HepG2 (cell line): Measurements from ENCODE around the gene MT1A. TPM values are rescaled to one million over a fixed set of nuclear protein-coding genes. Genes with fewer than 3 reads are reported as not detected.

Source experiments
- ATF2 ChIP-seq: sonication (generic); formaldehyde crosslinking; IDR thresholded peaks from 2 replicates; pipeline ENCODE4 v1.4.0; 2020; ENCODE audit warnings: missing genetic modification reagents
- GTF3A ChIP-seq: sonication (generic); formaldehyde crosslinking; conservative IDR thresholded peaks from 2 replicates; pipeline ENCODE4 v1.4.0; 2020; ENCODE audit warnings: mild to moderate bottlenecking, missing genetic modification reagents
- KDM5B ChIP-seq: sonication (generic); formaldehyde crosslinking; IDR thresholded peaks from 2 replicates; pipeline ENCODE4 v1.4.0; 2020; ENCODE audit warnings: missing genetic modification reagents, mild to moderate bottlenecking, borderline replicate concordance
- MXD1 ChIP-seq: sonication (generic); formaldehyde crosslinking; IDR thresholded peaks from 2 replicates; pipeline ENCODE4 v1.4.0; 2020; ENCODE audit warnings: mild to moderate bottlenecking, missing genetic modification reagents
- NFATC3 ChIP-seq: sonication (generic); formaldehyde crosslinking; IDR thresholded peaks from 2 replicates; pipeline ENCODE4 v1.5.1; 2020; ENCODE audit warnings: mild to moderate bottlenecking, missing genetic modification reagents
- NFIC ChIP-seq: IDR thresholded peaks from 2 replicates; pipeline ENCODE4 v1.6.1; 2012; ENCODE audit warnings: mild to moderate bottlenecking, low read length, inconsistent platforms
- PATZ1 ChIP-seq: sonication (generic); formaldehyde crosslinking; IDR thresholded peaks from 2 replicates; pipeline ENCODE4 v1.4.0; 2020; ENCODE audit warnings: missing genetic modification reagents
- PITX1 ChIP-seq: sonication (generic); formaldehyde crosslinking; IDR thresholded peaks from 2 replicates; pipeline ENCODE4 v1.5.1; 2020; ENCODE audit warnings: mild to moderate bottlenecking, missing genetic modification reagents
- RARA ChIP-seq: IDR thresholded peaks from 2 replicates; pipeline ENCODE4 v1.6.1; 2016; ENCODE audit warnings: missing genetic modification reagents, missing compliant biosample characterization
- SMAD1 ChIP-seq: sonication (generic); formaldehyde crosslinking; IDR thresholded peaks from 2 replicates; pipeline ENCODE4 v1.4.0; 2020; ENCODE audit warnings: missing genetic modification reagents, low read depth, mild to moderate bottlenecking, borderline replicate concordance
- ZBTB21 ChIP-seq: sonication (generic); formaldehyde crosslinking; IDR thresholded peaks from 2 replicates; pipeline ENCODE4 v1.4.0; 2020; ENCODE audit warnings: missing genetic modification reagents
- ZFP62 ChIP-seq: sonication (generic); formaldehyde crosslinking; IDR thresholded peaks from 2 replicates; pipeline ENCODE4 v1.4.0; 2020; ENCODE audit warnings: missing genetic modification reagents
- ZFP91 ChIP-seq: sonication (generic); formaldehyde crosslinking; IDR thresholded peaks from 2 replicates; pipeline ENCODE4 v1.9.0; 2022; ENCODE audit warnings: missing genetic modification reagents, mild to moderate bottlenecking, borderline replicate concordance
- ZNF17 ChIP-seq: sonication (generic); formaldehyde crosslinking; IDR thresholded peaks from 2 replicates; pipeline ENCODE4 v1.5.0; 2020; ENCODE audit warnings: mild to moderate bottlenecking, missing genetic modification reagents
- ZNF224 ChIP-seq: sonication (generic); formaldehyde crosslinking; IDR thresholded peaks from 2 replicates; pipeline ENCODE4 v1.5.0; 2020; ENCODE audit warnings: mild to moderate bottlenecking, missing genetic modification reagents
- ZNF225 ChIP-seq: sonication (generic); formaldehyde crosslinking; IDR thresholded peaks from 2 replicates; pipeline ENCODE4 v1.4.0; 2020; ENCODE audit warnings: mild to moderate bottlenecking, missing genetic modification reagents
- ZNF564 ChIP-seq: sonication (generic); formaldehyde crosslinking; IDR thresholded peaks from 2 replicates; pipeline ENCODE4 v1.8.1; 2023; ENCODE audit warnings: mild to moderate bottlenecking, missing genetic modification reagents
- ZNF616 ChIP-seq: sonication (generic); formaldehyde crosslinking; IDR thresholded peaks from 2 replicates; pipeline ENCODE4 v1.5.0; 2020; ENCODE audit warnings: low read depth, mild to moderate bottlenecking, missing genetic modification reagents
- ZNF777 ChIP-seq: sonication (generic); formaldehyde crosslinking; IDR thresholded peaks from 2 replicates; pipeline ENCODE4 v1.4.0; 2020; ENCODE audit warnings: missing genetic modification reagents
- ZNF790 ChIP-seq: sonication (generic); formaldehyde crosslinking; IDR thresholded peaks from 2 replicates; pipeline ENCODE4 v1.8.0; 2022; ENCODE audit warnings: missing genetic modification reagents, mild to moderate bottlenecking, borderline replicate concordance
- polyA plus RNA-seq, 8 experiments: library from polyadenylated mRNA; depleted of rRNA in 3 of 8; stranded (reverse) in 7 of 8; unstranded in 1 of 8; fragments of >200 nt; fragmentation: Illumina TruSeq in 4 of 8; extraction: Trizol in 4 of 8; gene quantifications; 2 replicates each; pipeline versions ENCODE4 v1.2.1 to v1.2.3, GENCODE V29; 2011 to 2016; ENCODE audit warnings: low read depth in 4 of 8, missing spikeins in 1 of 8, mixed read lengths in 1 of 8; ENCODE audit not compliant: insufficient read depth in 1 of 8
- total RNA-seq, 5 experiments: library from RNA; depleted of rRNA; stranded (reverse); fragments of >200 nt; fragmentation: Illumina TruSeq; extraction: Trizol; gene quantifications; 2 replicates each; pipeline ENCODE4 v1.2.3, GENCODE V29; 2016; ENCODE audit warnings: low read depth in 1 of 5
- TF ChIP-seq, protein P1 (sequence below): sonication (generic); formaldehyde crosslinking; IDR thresholded peaks from 2 replicates; pipeline ENCODE4 v1.8.0; 2022; ENCODE audit warnings: missing genetic modification reagents, mild to moderate bottlenecking, moderate library complexity, borderline replicate concordance
- TF ChIP-seq, protein P2 (sequence below): sonication (generic); formaldehyde crosslinking; IDR thresholded peaks from 2 replicates; pipeline ENCODE4 v1.5.0; 2020; ENCODE audit warnings: missing genetic modification reagents

The MT1A gene
- total and polyA plus RNA-seq, 2 of the 13 experiments (the other 11 are each of a cell fraction or from before 2014, with no cell fraction given): 8.3 to 10.4 TPM

DNA sequence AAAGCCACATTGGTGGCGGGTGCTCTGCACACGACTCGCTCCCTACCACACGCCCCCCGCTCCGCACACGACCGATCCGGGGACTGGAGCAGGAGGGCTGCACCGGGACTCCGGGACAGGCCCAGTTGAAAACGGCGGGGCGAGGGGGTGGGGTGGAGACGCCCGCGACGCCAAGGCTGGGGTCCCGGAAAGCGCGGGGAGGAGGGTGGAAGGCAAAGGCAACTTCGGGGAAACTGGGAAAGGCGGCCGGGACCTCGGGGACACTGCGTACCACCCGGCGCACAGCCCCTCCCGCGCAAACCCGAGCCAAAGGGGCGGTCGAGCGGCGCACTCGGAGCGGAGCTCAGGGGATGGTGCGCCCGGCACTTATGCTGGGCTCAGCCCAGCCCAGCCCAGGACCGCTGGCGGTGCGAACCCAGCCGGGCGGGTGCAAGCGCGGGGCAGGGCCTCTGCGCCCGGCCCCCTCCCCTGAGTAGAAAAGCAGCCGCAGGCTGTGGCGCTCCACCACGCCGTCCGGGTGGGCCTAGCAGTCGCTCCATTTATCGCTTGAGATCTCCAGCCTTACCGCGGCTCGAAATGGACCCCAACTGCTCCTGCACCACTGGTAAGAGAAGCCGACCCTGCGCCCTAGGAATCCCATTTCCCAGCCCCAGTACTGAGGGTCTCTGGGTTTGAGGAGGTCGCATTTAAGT lies 6.2 kb upstream of the MT1A start, which contains the start of gene MT1M (continued):
- no peak for TF ChIP-seq ATF2
- peak; percentile 2; the same call in 1 of the 2 replicates for TF ChIP-seq ZNF777 (CRISPR knock-in tag)
- no peak for TF ChIP-seq ZNF564
- TF ChIP-seq, protein P1, sequence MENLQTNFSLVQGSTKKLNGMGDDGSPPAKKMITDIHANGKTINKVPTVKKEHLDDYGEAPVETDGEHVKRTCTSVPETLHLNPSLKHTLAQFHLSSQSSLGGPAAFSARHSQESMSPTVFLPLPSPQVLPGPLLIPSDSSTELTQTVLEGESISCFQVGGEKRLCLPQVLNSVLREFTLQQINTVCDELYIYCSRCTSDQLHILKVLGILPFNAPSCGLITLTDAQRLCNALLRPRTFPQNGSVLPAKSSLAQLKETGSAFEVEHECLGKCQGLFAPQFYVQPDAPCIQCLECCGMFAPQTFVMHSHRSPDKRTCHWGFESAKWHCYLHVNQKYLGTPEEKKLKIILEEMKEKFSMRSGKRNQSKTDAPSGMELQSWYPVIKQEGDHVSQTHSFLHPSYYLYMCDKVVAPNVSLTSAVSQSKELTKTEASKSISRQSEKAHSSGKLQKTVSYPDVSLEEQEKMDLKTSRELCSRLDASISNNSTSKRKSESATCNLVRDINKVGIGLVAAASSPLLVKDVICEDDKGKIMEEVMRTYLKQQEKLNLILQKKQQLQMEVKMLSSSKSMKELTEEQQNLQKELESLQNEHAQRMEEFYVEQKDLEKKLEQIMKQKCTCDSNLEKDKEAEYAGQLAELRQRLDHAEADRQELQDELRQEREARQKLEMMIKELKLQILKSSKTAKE: no peak
- TF ChIP-seq, protein P2, sequence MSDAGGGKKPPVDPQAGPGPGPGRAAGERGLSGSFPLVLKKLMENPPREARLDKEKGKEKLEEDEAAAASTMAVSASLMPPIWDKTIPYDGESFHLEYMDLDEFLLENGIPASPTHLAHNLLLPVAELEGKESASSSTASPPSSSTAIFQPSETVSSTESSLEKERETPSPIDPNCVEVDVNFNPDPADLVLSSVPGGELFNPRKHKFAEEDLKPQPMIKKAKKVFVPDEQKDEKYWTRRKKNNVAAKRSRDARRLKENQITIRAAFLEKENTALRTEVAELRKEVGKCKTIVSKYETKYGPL (CRISPR knock-in tag): no peak
- TF ChIP-seq RARA (CRISPR knock-in tag): no peak
- TF ChIP-seq MXD1: peak; percentile 25; the same call in 1 of the 2 replicates
- TF ChIP-seq ZFP62 (CRISPR knock-in tag): no peak
- no peak for TF ChIP-seq KDM5B (CRISPR knock-in tag)
- no peak; the same call in 1 of the 2 replicates for TF ChIP-seq ZFP91 (CRISPR knock-in tag)
- peak; percentile 62; the same call in 1 of the 2 replicates for TF ChIP-seq PITX1
- TF ChIP-seq GTF3A: no peak
- TF ChIP-seq ZNF224 (CRISPR knock-in tag): peak; percentile 43; the same call in 1 of the 2 replicates
- TF ChIP-seq ZNF17 (CRISPR knock-in tag): no peak
- TF ChIP-seq PATZ1 (CRISPR knock-in tag): peak; percentile 37; the same call in 1 of the 2 replicates
- TF ChIP-seq ZNF790 (CRISPR knock-in tag): no peak
- no peak for TF ChIP-seq NFIC
- peak; percentile 25; the same call in 1 of the 2 replicates for TF ChIP-seq ZNF225 (CRISPR knock-in tag)
- TF ChIP-seq ZBTB21 (CRISPR knock-in tag): no peak
- TF ChIP-seq NFATC3 (CRISPR knock-in tag): no peak
- TF ChIP-seq SMAD1 (CRISPR knock-in tag): no peak; the same call in 1 of the 2 replicates
- TF ChIP-seq ZNF616: no peak
